HG03460 (cell line): ENCODE data around the gene GPR171.

ENCODE experiments used
- ATAC-seq: cut with Tn5 transposase; IDR thresholded peaks from one replicate; pipeline ENCODE4 v1.9.1; 2021; ENCODE audit not compliant: unreplicated experiment

Gene GPR171

GRCh38 chr3:151214459-151214858 is 11.4 kb upstream of the GPR171 start:
- no peak for ATAC-seq

GRCh38 chr3:151213881-151214280 is 10.9 kb upstream of the GPR171 start:
- ATAC-seq: no peak

- ATAC-seq: no peak
These were observed 10.1 kb upstream of the GPR171 start for GRCh38 chr3:151213151-151213550.

GRCh38 chr3:151210676-151211381 is 7.8 kb upstream of the GPR171 start:
- peak; percentile 78 for ATAC-seq

- no peak for ATAC-seq
These were observed 6.6 kb upstream of the GPR171 start for GRCh38 chr3:151209654-151210053.

- ATAC-seq: no peak
These were observed 3.2 kb upstream of the GPR171 start for GRCh38 chr3:151206201-151206600.

- ATAC-seq: no peak
These were observed 2.5 kb upstream of the GPR171 start for GRCh38 chr3:151205482-151205881.

- no peak for ATAC-seq
These were observed 1.8 kb upstream of the GPR171 start for GRCh38 chr3:151204530-151205402.

- no peak for ATAC-seq
These were observed 1.8 kb downstream of the GPR171 start for GRCh38 chr3:151201051-151201730.

- no peak for ATAC-seq
These were observed 2.4 kb downstream of the GPR171 start for GRCh38 chr3:151200586-151200985.

- no peak for ATAC-seq
These were observed 3.2 kb downstream of the GPR171 start for GRCh38 chr3:151199554-151200438.

- no peak for ATAC-seq
These were observed 4.2 kb downstream of the GPR171 start for GRCh38 chr3:151198849-151199248.

GRCh38 chr3:151197981-151198767 is 4.8 kb downstream of the GPR171 start:
- ATAC-seq: no peak

- no peak for ATAC-seq
These were observed 5.8 kb downstream of the GPR171 start for GRCh38 chr3:151197228-151197627.

GRCh38 chr3:151196434-151196833 is 6.6 kb downstream of the GPR171 start:
- ATAC-seq: no peak

- ATAC-seq: no peak
These were observed 7.2 kb downstream of the GPR171 start for GRCh38 chr3:151195826-151196225.

- no peak for ATAC-seq
These were observed 10.5 kb downstream of the GPR171 start for GRCh38 chr3:151192545-151192944.

- no peak for ATAC-seq
These were observed 11.9 kb downstream of the GPR171 start for GRCh38 chr3:151191095-151191494.

GRCh38 chr3:151183265-151183671 is 19.7 kb downstream of the GPR171 start:
- ATAC-seq: no peak
